A673 (cell line): ENCODE data around the gene HNF4A. TPM values are rescaled to one million over a fixed set of nuclear protein-coding genes. Genes with fewer than 3 reads are reported as not detected.

ENCODE experiments used
- BruUV-seq: library from RNA; stranded (reverse); fragments of 400-500 nt; replicated peaks from 2 replicates; lab custom pipeline; 2021; lab: Mats Ljungman, UMichigan
- CTCF ChIA-PET: fragments of 300-600 bp; sonication (Branson Sonifier 250); formaldehyde crosslinking; loops from one replicate; lab custom pipeline; 2022; ENCODE audit warnings: antibody characterized with exemption; lab: Charles Lee
- POLR2A ChIA-PET: fragments of 300-600 bp; sonication (Branson Sonifier 250); formaldehyde crosslinking; loops from one replicate; lab custom pipeline; 2022; ENCODE audit warnings: antibody characterized with exemption; ENCODE audit not compliant: low non-redundant PET; lab: Charles Lee
- DNase-seq: peaks from one replicate; pipeline ENCODE4 v3.0.0-alpha.2; 2015; ENCODE audit warnings: low spot score
- H3K27ac ChIP-seq: fragments of 200-600 bp; sonication (generic); 2 replicates; pipeline ENCODE4 v1.5.1; 2016; ENCODE audit warnings: mixed run types, low read depth, mild to moderate bottlenecking, mixed read lengths, antibody characterized with exemption, low read length; ENCODE audit not compliant: poor library complexity, severe bottlenecking
- H3K27me3 ChIP-seq: fragments of 200-600 bp; sonication (generic); replicated peaks from 2 replicates; pipeline ENCODE4 v1.6.1; 2017; ENCODE audit warnings: mixed run types, low read depth, mild to moderate bottlenecking, mixed read lengths, antibody characterized with exemption, low read length; ENCODE audit not compliant: insufficient read depth, poor library complexity
- H3K36me3 ChIP-seq: fragments of 200-600 bp; sonication (generic); 2 replicates; pipeline ENCODE4 v1.6.1; 2016; ENCODE audit warnings: mixed run types, mild to moderate bottlenecking, mixed read lengths, antibody characterized with exemption, low read length; ENCODE audit not compliant: insufficient read depth, poor library complexity, severe bottlenecking
- H3K4me1 ChIP-seq: fragments of 200-600 bp; sonication (generic); 2 replicates; pipeline ENCODE4 v1.6.1; 2017; ENCODE audit warnings: mixed run types, mild to moderate bottlenecking, mixed read lengths, antibody characterized with exemption, low read length; ENCODE audit not compliant: insufficient read depth, poor library complexity, severe bottlenecking
- H3K4me3 ChIP-seq: fragments of 200-600 bp; sonication (generic); 2 replicates; pipeline ENCODE4 v1.5.1; 2016; ENCODE audit warnings: low read depth, mixed run types, mild to moderate bottlenecking, mixed read lengths, low read length; ENCODE audit not compliant: poor library complexity, severe bottlenecking
- H3K9me3 ChIP-seq: fragments of 200-600 bp; sonication (generic); 2 replicates; pipeline ENCODE4 v1.6.1; 2016; ENCODE audit warnings: mixed run types, low read depth, mild to moderate bottlenecking, mixed read lengths, antibody characterized with exemption, low read length; ENCODE audit not compliant: poor library complexity, severe bottlenecking
- EZH2 ChIP-seq: fragments of 200-600 bp; sonication (generic); IDR thresholded peaks from 2 replicates; pipeline ENCODE4 v1.6.1; 2017; ENCODE audit warnings: borderline replicate concordance, low read depth, mild to moderate bottlenecking, mixed read lengths, antibody characterized with exemption, low read length; ENCODE audit not compliant: poor library complexity, severe bottlenecking
- intact Hi-C: fragments of 100-400 bp; cut with micrococcal nuclease; formaldehyde crosslinking; loops from one replicate; pipeline ENCODE4 v1.10.0; 2022; ENCODE audit not compliant: unreplicated experiment
- total RNA-seq: library from RNA; stranded (reverse); gene quantifications from 2 replicates; pipeline ENCODE4 v1.2.3, GENCODE V29; 2021
- TF ChIP-seq, protein P1 (sequence below): fragments of 300-800, 200-600 bp; sonication (generic); conservative IDR thresholded peaks from 2 replicates; pipeline ENCODE4 v1.5.1; 2017; ENCODE audit warnings: low read depth, mild to moderate bottlenecking, antibody characterized with exemption, low read length, moderate library complexity, mixed read lengths

HNF4A gene
- total RNA-seq, 1 experiment from 2014 or later: not detected

DNA sequence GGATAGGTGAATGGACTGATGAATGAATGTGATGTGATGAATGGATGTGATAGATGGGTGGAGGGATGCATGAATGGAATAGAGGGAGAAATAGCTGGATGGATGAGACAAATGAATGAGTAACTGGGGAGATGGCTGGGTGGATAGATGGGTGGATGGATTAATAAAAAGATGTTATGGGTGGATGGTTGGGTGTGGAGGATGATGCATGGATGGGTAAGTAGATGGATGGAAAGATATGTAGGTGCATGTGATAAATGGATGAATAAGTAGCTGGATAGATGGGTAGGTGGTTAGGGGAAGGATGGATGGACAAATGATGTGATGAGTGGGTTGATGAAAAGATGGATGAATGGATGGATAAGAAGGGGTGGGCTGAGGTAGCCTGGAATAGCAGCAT, 4.7 kb downstream of the HNF4A start:
- Histone ChIP-seq H3K4me3 (no peak overlapping the region), H3K36me3 (no peaks in the 10 kb centered on the region), H3K9me3 (no peaks in the 10 kb centered on the region), H3K27me3 (peaks cover 6% of the 10 kb centered on the region), H3K27ac (no peak overlapping the region), H3K4me1 (no peaks in the 10 kb centered on the region)
- no peak for DNase-seq
- intact Hi-C loops: no loop called here
- CTCF ChIA-PET: no interaction called here
- TF ChIP-seq, protein P1, sequence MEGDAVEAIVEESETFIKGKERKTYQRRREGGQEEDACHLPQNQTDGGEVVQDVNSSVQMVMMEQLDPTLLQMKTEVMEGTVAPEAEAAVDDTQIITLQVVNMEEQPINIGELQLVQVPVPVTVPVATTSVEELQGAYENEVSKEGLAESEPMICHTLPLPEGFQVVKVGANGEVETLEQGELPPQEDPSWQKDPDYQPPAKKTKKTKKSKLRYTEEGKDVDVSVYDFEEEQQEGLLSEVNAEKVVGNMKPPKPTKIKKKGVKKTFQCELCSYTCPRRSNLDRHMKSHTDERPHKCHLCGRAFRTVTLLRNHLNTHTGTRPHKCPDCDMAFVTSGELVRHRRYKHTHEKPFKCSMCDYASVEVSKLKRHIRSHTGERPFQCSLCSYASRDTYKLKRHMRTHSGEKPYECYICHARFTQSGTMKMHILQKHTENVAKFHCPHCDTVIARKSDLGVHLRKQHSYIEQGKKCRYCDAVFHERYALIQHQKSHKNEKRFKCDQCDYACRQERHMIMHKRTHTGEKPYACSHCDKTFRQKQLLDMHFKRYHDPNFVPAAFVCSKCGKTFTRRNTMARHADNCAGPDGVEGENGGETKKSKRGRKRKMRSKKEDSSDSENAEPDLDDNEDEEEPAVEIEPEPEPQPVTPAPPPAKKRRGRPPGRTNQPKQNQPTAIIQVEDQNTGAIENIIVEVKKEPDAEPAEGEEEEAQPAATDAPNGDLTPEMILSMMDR: no peak
- no peak for TF ChIP-seq EZH2
- no TSS peak for BruUV-seq
- POLR2A ChIA-PET: no interaction called here

DNA sequence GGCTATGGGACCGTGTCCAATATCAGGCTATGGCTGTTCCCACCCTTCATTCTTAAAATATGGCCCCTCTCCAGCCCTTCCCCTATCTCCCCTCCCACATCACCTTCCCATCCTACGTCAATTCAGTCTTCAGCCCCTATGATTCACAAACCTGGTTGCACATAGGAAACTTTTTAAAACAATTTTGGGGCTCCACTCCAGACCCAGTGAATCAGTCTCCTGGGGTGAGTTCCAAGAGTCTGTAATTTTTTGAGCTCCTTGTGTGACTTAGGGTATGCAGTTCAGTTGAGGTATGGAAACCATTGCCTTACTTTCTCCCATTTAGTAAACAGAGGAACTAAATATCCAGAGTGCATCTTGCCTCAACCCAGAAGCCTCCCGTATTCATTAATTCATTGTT, 5.5 kb downstream of the HNF4A start:
- no peak for TF ChIP-seq EZH2
- TF ChIP-seq, protein P1: no peak
- Histone ChIP-seq H3K4me3 (no peak overlapping the region), H3K9me3 (no peaks in the 10 kb centered on the region), H3K4me1 (no peaks in the 10 kb centered on the region), H3K27ac (no peak overlapping the region), H3K36me3 (no peaks in the 10 kb centered on the region), H3K27me3 (peaks cover 6% of the 10 kb centered on the region)
- ChIA-PET POLR2A (no interaction called here), CTCF (no interaction called here)
- intact Hi-C loops: no loop called here
- DNase-seq: no peak
- BruUV-seq: no TSS peak

DNA sequence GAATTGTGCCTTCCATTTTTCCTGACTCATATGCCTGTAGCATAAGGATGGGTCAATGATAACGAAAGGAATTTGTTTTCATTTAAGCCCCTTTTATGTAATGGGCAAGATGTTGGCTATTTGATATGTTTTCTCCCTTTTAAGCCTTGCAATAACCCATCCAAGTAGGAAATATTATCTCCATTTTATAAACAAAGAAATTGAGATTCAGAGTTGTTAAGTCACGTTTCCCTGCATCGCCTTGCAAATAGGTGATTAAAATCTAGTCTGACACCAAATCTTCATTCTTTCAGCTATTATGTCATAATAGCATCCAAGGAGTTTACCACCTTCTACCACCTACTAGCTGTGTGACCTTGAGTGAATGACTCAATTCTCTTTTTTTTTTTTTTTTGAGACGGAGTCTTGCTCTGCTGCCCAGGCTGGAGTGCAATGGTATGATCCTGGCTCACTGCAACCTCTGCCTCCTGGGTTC, 7.0 kb downstream of the HNF4A start:
- no peaks in the 10 kb centered on the region for H3K4me1 ChIP-seq

More for the DNA sequence above, 7.0 kb downstream of the HNF4A start:
- no TSS peak for BruUV-seq
- Histone ChIP-seq H3K9me3 (no peaks in the 10 kb centered on the region), H3K36me3 (no peaks in the 10 kb centered on the region), H3K4me3 (no peak overlapping the region), H3K27me3 (peaks cover 6% of the 10 kb centered on the region), H3K27ac (no peak overlapping the region)
- intact Hi-C loops: no loop called here
- CTCF ChIA-PET: no interaction called here
- POLR2A ChIA-PET: no interaction called here
- DNase-seq: no peak
- TF ChIP-seq, protein P1: no peak
- no peak for TF ChIP-seq EZH2
